Amygdala (tissue), 56 donors: Measurements from ENCODE around the gene BUD31.
"Not testable (repeated sequence)": the region's sequence is repeated elsewhere in the genome, so short reads cannot be mapped to it uniquely, and the experiment has no call there.

Experiments
- DNase-seq, 56 donors: peaks; one replicate each; lab custom pipeline; 2025; lab: John Stamatoyannopoulos, UW

The BUD31 gene

GRCh38 chr7:99380032-99380822, 28.5 kb upstream of the BUD31 start:
- DNase-seq = peak in 34 of 56 donors; percentile 7 to 74 (median 24)

- no peak for DNase-seq
These were observed 27.7 kb upstream of the BUD31 start for GRCh38 chr7:99380823-99381663.

- DNase-seq = no peak
These were observed 27.1 kb upstream of the BUD31 start for GRCh38 chr7:99381664-99382075.

- DNase-seq = no peak
These were observed 25.6 kb upstream of the BUD31 start for GRCh38 chr7:99383203-99383602.

GRCh38 chr7:99383791-99384370, 24.9 kb upstream of the BUD31 start:
- no peak for DNase-seq

- no peak for DNase-seq
These were observed 24.2 kb upstream of the BUD31 start for GRCh38 chr7:99384523-99384922.

- no peak for DNase-seq
These were observed 23.2 kb upstream of the BUD31 start for GRCh38 chr7:99385564-99385963.

GRCh38 chr7:99386584-99387238, 22.1 kb upstream of the BUD31 start:
- DNase-seq = no peak

- not testable (repeated sequence) for DNase-seq
These were observed 21.5 kb upstream of the BUD31 start for GRCh38 chr7:99387239-99387635.

GRCh38 chr7:99387912-99388311, 20.9 kb upstream of the BUD31 start:
- no peak for DNase-seq

GRCh38 chr7:99389772-99390171, 19.0 kb upstream of the BUD31 start:
- no peak for DNase-seq

- DNase-seq = no peak
These were observed 17.7 kb upstream of the BUD31 start for GRCh38 chr7:99390941-99391602.

GRCh38 chr7:99392046-99392445, 16.7 kb upstream of the BUD31 start:
- no peak for DNase-seq

GRCh38 chr7:99392659-99393354, 16.0 kb upstream of the BUD31 start:
- DNase-seq = peak in 34 of 56 donors; percentile 13 to 77 (median 41)

GRCh38 chr7:99393355-99394187, 15.2 kb upstream of the BUD31 start:
- peak in 22 of 56 donors; percentile 25 to 77 (median 46) for DNase-seq

GRCh38 chr7:99394188-99394502, 14.6 kb upstream of the BUD31 start:
- no peak for DNase-seq

- DNase-seq = no peak
These were observed 13.0 kb upstream of the BUD31 start for GRCh38 chr7:99395616-99396327.
